G401.6 (cell line): ENCODE results near the gene PEX11G.

Source experiments
- FAIRE-seq: peaks from 2 replicates; lab custom pipeline; 2012; peaks lifted over from hg19 to GRCh38; lab: Jason Lieb, UNC

PEX11G gene

DNA sequence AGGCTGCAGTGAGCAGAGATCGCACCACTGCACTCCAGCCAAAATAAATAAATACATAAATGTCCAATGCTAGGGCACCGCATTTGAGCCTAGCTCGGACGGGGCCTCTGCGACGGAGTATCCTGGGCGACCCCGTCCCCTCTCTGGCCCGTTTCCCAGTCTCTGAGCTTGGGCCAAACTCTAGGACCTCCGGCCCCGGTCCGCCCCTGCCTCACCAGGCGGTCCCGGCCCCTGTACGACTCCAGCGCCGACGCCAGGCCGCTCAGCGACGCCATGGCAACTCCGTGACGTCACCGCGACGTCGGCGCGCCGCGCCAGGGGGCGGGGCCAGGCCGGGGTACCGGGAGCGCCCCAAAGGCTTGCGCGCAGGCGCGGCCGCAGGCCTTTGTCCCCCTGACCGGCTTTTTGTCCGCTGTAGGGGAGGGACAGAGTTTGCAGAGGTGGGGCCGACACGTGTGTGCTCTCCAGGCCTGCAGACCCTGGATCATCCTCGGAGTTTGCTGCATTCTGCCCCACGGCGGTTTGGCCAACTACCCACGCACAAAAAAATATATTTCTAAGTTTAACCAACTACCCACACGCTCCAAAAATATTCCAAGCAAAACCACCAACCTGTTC is at the start of gene PEX11G:
Gene PEX11G (minus strand): TSS at position 300 of the 618 bp plus-strand sequence. CDS start 25 bp downstream, at position 275.
- FAIRE-seq: no peak

DNA sequence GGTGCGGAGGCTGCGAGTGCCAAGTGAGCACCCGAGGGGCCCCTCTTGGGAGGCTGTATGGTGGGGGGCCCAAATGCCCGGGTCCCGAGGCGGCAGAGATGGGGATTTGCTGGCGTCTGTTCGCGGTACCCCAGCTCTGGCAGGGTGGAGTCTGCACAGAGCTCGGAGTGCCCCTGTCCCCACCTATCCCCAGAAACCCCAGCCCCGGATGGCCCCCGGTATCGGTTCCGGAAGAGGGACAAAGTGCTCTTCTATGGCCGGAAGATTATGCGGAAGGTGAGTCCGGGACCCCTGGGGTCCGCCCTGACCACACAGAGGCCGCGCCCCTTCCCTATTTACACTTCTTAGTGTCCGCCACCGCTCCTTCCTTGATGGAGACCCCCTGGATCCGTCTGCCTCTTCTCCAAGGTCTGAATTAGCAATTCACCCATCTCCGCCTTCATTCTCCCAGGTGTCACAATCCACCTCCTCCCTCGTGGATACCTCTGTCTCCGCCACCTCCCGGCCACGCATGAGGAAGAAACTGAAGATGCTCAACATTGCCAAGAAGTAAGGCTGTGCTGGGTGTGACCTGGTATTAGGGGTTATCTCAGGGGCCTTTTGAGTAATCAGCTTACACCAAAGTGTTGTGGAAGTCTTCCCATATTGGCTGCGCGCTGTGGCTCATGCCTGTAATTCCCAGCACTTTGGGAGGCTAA is 47.3 kb upstream of the PEX11G start:
- no peak for FAIRE-seq

DNA sequence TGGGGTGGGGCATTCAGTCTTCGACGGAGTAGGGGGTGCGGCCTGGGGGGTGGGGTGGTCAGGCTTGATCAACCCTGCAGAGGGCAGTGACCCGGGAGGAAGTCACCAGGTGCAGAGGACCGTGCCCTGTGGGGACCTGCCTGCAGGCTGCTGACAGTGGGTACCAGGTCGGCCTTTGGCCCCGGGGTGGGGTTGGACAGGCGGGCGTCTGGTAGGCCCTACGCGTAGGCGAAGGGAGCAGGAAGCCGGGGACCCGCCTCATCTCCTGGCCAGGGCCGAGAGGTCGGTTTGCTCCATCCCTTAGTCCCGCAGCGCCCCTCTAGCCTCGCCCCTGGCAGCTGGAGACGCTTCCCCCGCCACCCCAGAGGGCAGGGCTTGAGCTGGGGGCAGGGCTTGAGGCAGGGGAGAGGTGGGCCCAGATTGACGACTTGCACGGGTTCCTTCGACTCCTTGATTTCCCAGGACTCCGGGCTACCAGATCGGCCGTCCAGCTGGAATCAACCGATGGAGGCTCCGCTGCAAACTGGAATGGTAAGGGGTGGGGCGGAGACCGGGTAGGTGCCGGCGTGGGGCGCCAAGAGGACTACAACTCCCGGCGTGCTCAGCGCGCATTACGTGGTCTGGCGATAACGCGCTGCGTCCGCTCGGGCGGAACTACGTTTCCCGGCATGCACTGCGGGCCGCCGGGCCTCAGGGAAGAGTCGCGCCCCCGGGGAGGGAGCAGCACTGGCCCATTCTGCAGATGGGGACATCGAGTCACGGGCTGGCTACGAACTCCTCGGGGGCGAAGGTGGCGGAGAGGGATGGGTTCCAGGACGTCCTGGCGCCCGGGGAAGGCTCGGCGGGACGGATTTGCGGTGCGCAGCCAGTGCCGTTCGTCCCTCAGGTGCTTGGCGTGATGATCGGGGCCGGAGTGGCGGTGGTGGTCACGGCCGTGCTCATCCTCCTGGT is 46.5 kb upstream of the PEX11G start, which contains the start of gene PNPLA6:
Gene PNPLA6 (plus strand): TSS at position 671 of the 951 bp plus-strand sequence. CDS start 72 bp downstream, at position 743.
- peak; percentile 93 for FAIRE-seq

GRCh38 chr19:7534531-7535046 is 45.8 kb upstream of the PEX11G start:
- FAIRE-seq: peak; percentile 94

DNA sequence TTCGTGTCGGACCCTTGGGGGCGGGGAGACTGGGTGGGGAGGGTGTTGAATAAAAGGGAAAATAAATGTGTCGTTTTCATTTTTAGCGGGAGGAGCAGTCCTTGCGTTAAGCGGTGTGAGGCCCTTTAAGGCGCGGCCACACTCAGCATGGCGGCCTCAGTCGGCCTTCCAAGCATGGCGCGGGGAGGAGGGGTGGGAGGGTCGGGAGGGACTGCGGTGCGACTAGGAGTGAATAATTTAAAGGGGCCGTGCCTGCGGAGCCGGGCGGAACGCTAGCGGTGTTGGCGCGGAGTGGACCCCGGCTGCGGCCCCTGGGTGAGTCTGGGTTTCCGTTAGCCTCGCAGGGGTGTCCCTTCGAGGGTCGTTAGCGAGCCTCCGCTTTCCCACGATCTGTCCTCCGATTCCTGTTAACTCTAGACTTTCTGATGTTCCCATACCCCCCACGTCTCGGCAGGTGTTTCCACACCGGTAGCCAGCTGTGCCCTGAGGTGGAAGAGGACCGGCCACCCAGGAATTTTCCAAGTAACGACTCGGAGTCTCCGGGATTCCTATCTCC is 45.2 kb upstream of the PEX11G start:
- FAIRE-seq: no peak

- FAIRE-seq: no peak
These were observed 44.5 kb upstream of the PEX11G start for GRCh38 chr19:7533281-7533885.

DNA sequence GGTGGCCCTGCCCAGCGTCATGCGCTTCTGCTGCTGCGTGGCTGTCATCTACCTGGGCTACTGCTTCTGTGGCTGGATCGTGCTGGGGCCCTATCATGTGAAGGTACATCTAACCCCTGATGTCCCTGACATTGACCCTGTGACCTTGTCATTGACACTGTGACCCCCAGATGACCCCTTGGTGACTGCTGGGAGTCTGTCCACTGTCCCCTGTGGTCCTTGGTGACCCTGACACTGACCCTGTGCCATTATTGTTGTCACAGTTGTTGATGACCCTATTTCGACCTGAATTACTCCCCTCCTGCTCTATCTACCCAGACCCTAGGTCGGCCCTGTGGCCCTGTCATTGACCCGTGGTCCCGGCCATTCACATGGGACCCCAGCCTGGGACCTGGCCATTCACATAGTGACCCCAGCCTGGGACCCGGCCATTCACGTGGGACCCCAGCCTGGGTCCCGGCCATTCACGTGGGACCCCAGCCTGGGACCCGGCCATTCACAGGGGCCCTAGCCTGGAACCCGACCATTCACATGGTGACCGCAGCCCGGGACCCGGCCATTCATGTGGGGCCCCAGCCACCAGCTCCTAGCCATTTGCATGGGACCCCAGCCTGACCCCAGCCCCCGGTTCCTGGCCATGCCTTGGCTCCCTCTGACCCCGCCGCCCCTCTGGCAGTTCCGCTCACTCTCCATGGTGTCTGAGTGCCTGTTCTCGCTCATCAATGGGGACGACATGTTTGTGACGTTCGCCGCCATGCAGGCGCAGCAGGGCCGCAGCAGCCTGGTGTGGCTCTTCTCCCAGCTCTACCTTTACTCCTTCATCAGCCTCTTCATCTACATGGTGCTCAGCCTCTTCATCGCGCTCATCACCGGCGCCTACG is 41.0 kb upstream of the PEX11G start:
- FAIRE-seq: no peak

DNA sequence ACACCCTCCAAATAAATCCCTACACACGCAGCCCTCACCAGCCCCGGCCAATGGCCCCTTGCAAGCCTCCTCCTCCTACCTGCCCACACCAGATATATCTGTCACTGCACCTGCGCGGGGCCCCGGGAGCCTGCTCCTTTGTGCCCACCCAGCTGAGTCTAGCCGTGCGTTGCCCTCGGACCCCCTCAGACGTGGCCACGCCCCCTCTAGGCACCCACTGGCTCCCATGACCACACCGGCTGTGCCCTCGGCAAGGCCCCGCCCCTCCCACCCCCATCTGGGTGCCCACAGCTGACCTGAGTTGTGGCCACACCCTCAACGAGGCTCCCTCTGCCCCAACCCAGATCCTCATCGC is 40.4 kb upstream of the PEX11G start:
- FAIRE-seq: no peak

DNA sequence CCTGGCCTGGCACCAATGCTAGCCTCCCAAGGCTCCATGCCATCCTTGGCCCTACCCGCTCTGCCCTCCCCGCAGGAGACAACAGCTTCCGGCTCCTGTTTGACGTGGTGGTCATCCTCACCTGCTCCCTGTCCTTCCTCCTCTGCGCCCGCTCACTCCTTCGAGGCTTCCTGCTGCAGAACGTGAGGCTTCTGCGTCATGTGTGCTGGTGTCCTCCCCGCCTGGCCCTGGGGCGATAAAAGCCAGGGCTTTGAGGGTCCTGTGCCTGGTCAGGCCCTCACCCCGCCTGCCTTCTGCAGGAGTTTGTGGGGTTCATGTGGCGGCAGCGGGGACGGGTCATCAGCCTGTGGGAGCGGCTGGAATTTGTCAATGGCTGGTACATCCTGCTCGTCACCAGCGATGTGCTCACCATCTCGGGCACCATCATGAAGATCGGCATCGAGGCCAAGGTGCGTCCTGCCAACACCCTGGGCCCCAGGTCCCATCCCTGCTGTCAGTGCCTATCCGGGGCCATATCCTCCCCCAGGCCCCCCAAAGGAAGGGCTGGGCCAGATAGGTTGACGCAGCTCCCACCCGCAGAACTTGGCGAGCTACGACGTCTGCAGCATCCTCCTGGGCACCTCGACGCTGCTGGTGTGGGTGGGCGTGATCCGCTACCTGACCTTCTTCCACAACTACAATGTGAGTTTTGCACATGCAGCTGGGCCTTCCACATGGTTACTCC is 39.8 kb upstream of the PEX11G start:
- FAIRE-seq: no peak

GRCh38 chr19:7528192-7528519 is 39.3 kb upstream of the PEX11G start:
- no peak for FAIRE-seq

GRCh38 chr19:7527516-7528191 is 38.8 kb upstream of the PEX11G start:
- FAIRE-seq: no peak

- FAIRE-seq: no peak
These were observed 37.5 kb upstream of the PEX11G start for GRCh38 chr19:7526059-7526929.

DNA sequence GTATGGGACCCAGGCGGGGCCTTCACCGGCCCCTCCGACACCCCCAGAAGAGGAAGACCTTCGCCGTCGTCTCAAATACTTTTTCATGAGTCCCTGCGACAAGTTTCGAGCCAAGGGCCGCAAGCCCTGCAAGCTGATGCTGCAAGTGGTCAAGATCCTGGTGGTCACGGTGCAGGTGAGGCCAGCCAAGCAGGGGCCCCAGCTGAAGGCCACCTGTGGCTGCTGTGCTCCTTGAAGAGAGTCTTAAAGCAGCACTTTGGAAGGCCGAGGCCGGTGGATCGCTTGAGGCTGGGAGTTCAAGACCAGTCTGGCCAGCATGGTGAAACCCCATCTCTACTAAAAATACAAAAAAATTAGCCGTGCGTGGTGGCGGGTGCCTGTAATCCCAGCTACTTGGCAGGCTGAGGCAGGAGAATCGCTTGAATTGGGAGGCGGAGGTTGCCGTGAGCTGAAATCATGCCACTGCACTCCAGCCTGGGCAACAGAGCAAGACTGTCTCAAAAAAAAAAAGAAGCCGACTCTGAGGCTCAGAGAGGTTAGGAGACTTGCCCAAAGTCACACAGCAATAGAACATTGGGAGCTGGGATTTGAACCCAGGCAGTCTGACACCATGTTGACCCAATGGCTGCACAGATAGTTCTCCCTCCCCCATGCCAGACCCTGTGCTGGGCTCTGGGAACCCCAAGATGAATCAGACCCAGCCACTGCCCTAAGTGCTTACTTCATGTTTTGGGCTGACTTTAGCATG is 36.3 kb upstream of the PEX11G start:
- FAIRE-seq: no peak

GRCh38 chr19:7524523-7524922 is 35.7 kb upstream of the PEX11G start:
- FAIRE-seq: no peak

DNA sequence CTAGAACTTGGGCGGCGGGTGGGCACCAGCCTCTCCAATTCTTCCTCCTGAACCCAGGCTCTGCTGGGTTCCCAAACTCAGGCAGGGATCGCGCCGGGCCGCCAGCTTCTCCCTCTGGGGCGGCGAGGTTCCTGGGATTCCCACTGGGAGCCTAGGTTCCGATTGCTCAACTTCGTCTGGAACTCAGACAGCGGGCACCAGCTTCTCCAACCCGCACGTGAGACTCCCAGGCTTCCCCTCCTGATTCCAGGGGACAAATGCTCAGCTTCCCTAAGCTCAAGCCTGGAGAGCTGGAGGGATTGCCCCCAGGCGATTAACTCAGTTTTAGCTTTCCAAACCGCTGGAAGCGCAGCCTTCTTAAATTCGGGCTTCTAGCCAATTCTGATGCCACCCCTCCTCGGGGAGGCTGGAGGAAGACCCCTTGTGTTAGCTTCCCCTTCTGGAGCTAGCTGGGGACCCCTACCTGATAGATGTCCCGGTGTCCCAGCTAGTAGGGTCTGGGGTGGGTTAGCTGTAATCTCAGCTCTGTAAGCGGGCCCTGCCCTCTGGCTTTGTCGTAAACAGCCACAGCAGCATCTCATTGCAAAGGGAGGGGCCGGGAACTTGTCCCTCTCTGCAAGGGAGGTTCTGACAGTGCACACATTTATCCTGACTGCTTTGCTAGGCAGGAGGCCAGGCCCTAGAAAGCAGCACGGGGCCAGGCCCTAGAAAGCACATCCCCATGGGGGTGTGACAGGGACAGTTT is 34.3 kb upstream of the PEX11G start:
- no peak for FAIRE-seq

- peak; percentile 85 for FAIRE-seq
These were observed 33.5 kb upstream of the PEX11G start, which contains the start of gene MCOLN1 for GRCh38 chr19:7522072-7522922. TSS of gene MCOLN1 (plus strand) at chr19:7522624. CDS start at chr19:7522751, 127 bp downstream.
